ENCODE measurements around the gene PRDM11. TPM values are rescaled to one million over a fixed set of nuclear protein-coding genes. Genes with fewer than 3 reads are reported as not detected.

PRDM11 gene
- total RNA-seq, 6 experiments from 2014 or later: 1.4 to 4.1 (median 3.8) TPM

DNA sequence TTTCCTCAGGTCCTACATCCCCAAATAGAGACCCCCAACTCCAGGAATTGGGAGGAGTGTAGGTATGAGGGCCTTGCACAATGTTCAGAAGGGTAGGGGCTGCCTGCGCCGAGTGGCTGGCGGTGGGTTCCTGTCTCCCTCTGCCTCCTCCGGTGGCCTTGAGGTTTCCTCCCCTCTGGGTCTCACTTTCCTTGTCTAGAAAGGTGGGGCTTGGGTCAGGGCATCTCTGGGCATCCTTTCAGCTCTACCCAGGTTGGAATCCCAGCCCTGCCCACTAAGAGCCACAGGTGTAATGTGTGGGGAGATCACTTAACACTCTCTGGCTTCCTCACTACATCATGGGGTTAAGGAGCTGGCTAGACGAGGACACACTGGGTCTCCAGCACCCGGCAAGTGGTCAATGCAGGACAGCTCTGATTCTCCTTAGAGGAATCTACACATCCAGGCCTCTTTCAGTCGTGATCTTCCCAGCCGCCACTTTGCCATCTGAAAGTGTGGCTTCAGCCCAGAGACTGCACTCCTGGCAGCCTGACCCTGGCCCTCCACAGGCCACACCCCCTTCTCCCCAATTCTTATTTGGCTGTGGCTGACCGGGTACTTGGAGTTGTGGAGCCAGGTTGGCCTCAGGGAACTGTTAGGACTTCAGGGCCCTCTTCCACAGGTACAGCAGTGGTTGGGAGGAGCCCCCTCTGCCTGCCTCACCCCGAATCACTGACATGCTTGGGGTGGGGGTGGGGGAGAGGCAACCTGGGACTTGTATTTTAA lies 22.1 kb downstream of the PRDM11 start:
- no peaks in the 10 kb centered on the region for H3K36me3 ChIP-seq

DNA sequence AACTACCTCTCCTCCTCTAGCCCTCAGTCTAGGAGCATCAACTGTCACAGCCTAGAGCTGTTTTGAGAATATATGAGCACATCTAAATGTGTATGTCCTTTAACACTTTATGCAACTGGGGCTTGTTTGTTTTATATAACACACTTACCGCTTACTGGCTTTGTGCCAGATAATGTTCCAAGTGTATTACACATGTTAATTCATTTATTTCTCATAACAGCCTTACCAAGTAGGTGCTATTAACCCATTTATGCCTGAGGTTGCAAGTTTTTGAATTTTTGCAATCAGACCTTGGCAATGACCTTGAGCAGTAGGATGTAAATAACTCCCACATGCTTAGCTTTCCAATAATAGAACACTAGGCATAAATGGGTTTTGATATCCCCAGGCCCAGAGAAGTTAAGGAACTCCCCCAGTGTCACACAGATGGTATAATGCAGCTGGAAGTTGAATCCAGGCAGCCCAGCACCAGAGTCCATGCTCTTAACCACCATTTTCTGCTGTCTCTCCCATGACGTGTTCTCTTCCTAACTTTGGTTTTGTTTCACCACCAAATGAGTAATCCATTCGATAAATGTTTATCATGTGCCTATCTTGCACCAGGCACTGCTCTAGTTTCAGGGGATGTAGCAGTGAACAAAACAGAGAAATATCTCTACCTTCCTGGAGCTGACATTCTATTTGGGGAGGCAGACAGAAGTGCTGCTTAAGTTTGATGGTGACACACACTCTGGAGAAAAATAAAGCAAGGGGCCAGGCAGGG lies 23.1 kb downstream of the PRDM11 start:
- intact Hi-C loops (cut with DNase I): no loop called here
- no peak overlapping the region for H3K27ac ChIP-seq
- no peaks in the 10 kb centered on the region for H3K9me3 ChIP-seq
- no peak for DNase-seq
- ATAC-seq: no peak
- no peak overlapping the region for H3K4me3 ChIP-seq
- no peaks in the 10 kb centered on the region for H3K27me3 ChIP-seq
- TF ChIP-seq, protein P1, sequence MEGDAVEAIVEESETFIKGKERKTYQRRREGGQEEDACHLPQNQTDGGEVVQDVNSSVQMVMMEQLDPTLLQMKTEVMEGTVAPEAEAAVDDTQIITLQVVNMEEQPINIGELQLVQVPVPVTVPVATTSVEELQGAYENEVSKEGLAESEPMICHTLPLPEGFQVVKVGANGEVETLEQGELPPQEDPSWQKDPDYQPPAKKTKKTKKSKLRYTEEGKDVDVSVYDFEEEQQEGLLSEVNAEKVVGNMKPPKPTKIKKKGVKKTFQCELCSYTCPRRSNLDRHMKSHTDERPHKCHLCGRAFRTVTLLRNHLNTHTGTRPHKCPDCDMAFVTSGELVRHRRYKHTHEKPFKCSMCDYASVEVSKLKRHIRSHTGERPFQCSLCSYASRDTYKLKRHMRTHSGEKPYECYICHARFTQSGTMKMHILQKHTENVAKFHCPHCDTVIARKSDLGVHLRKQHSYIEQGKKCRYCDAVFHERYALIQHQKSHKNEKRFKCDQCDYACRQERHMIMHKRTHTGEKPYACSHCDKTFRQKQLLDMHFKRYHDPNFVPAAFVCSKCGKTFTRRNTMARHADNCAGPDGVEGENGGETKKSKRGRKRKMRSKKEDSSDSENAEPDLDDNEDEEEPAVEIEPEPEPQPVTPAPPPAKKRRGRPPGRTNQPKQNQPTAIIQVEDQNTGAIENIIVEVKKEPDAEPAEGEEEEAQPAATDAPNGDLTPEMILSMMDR (IDR thresholded peaks at IDR 0.05): no peak
- TF ChIP-seq POLR2A (IDR thresholded peaks at IDR 0.05): no peak
- H3K4me1 ChIP-seq: peaks cover 0 to 9% (median 0%) of the 10 kb centered on the region in 4 donors
- WGBS (ENCODE audit: insufficient coverage, low coverage, low lambda C conversion rate, missing lambda C conversion rate): 57% methylated on average over 3 of the region's 3 CpGs
- no peaks in the 10 kb centered on the region for H3K36me3 ChIP-seq

More for the DNA sequence above, 22.1 kb downstream of the PRDM11 start:
- TF ChIP-seq POLR2A (IDR thresholded peaks at IDR 0.05): no peak
- TF ChIP-seq, protein P1 (IDR thresholded peaks at IDR 0.05): no peak
- ATAC-seq: no peak
- no peak for DNase-seq
- Histone ChIP-seq H3K4me1 (no peaks in the 10 kb centered on the region), H3K9me3 (no peaks in the 10 kb centered on the region), H3K27ac (no peak overlapping the region), H3K27me3 (no peaks in the 10 kb centered on the region), H3K4me3 (no peak overlapping the region)
- intact Hi-C loops (cut with DNase I): no loop called here
- 69% methylated on average over 3 of the region's 10 CpGs for WGBS (ENCODE audit: insufficient coverage, low coverage, low lambda C conversion rate, missing lambda C conversion rate)

DNA sequence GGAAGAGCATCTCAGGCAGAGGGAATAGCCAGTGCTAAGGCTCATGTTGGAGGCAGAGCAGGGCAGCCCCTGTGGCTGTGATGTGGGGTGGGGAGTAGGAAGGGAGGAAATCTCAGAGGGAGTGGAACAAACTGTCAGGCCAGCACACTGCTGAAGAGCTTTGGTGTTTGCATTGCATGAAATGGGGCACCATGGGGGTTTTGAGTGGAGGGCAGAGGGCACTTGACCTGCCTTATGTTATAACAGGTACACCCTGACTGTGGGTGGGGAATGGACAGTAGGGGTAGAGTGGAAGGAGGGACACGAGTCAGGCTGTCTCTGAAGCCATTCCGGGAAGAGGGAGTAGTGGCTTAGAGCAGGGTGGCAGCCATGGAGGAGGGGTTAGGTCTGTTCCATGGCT lies 24.0 kb downstream of the PRDM11 start:
- no peak for ATAC-seq
- no peaks in the 10 kb centered on the region for H3K9me3 ChIP-seq
- H3K36me3 ChIP-seq: no peaks in the 10 kb centered on the region
- no peak overlapping the region for H3K4me3 ChIP-seq
- TF ChIP-seq, protein P1 (IDR thresholded peaks at IDR 0.05): no peak
- intact Hi-C loops (cut with DNase I): no loop called here
- H3K27me3 ChIP-seq: no peaks in the 10 kb centered on the region
- no peak overlapping the region for H3K27ac ChIP-seq
- H3K4me1 ChIP-seq: peaks cover 0 to 15% (median 0%) of the 10 kb centered on the region in 4 donors
- no peak for DNase-seq
- WGBS (ENCODE audit: insufficient coverage, low coverage, low lambda C conversion rate, missing lambda C conversion rate): 83% methylated on average over 1 of the region's 2 CpGs

DNA sequence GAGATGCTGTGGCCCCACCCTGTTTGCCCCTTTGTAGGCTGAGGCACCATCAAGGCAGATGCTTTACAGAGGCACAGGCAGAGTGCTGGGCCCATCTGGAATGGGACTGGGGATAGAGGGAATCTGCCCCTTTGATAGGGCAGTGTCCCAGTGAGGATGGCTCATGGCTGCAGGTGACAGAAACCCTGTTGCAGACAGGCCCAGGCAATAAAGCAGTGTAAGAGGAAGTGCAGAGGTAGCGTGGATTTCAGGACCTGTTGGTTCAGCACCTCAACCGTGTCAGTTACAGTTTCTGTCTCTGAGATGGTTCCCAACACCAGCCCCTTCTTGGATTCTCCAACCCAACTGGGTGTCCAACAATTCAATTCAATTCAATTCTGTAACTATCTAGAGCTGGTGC lies 25.1 kb downstream of the PRDM11 start:
- intact Hi-C loops (cut with DNase I): no loop called here
- Histone ChIP-seq H3K27me3 (no peaks in the 10 kb centered on the region), H3K36me3 (no peaks in the 10 kb centered on the region), H3K4me1 (peaks cover 0 to 15% (median 0%) of the 10 kb centered on the region in 4 donors), H3K9me3 (no peaks in the 10 kb centered on the region), H3K4me3 (no peak overlapping the region), H3K27ac (no peak overlapping the region)
- no peak for DNase-seq
- no peak for ATAC-seq
- WGBS (ENCODE audit: insufficient coverage, low coverage, low lambda C conversion rate, missing lambda C conversion rate): 86% methylated on average over 2 of the region's 2 CpGs
- no peak for TF ChIP-seq POLR2A (IDR thresholded peaks at IDR 0.05)
- TF ChIP-seq, protein P1 (IDR thresholded peaks at IDR 0.05): no peak

Measured in right lobe of liver (tissue), 6 donors.